Pons (tissue), 1 donor: Measurements from ENCODE around the gene NFIB.

ENCODE experiments used
- DNase-seq: peaks from one replicate; pipeline ENCODE4 v3.0.0-alpha.2; 2016; ENCODE audit warnings: low spot score

NFIB gene

DNA sequence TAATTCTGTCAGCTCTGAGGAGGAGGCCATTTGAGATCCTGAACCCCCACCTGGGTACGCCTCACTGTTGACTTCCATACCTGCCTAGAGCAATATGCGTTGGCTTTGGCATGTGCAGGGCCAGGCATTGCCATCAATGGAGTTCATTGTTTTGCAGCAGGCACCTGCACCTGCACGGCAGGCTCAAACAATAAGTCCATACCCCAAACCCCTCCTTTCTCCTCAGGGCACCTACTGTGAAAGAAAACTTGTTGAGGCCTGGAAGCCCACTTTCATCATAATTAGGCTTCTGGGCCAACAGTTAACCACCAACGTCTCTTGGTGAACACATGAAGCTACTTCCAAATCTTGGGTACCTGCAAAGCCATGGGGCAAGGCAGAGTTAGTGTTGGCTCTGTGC, 238.7 kb downstream of the NFIB start:
- DNase-seq, result no peak

DNA sequence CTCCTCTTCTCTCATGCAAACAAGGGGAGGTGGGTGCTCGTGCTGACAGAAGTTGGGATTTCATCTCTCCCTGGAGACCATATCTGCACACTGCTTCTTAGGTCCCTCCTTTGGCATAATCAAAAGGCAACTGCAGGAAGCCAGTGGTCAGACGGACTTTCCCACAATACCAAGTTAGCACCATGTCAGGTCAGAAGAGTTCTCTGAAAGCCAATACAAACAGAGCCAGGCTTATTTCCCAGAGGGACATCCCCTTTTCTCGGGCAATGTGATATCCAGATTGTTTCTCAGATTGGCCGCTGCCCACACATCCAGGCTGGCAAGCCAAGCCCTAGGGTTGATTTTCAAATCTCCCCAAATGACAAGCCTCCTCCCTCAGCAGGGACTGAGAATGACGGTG, 241.1 kb downstream of the NFIB start:
- no peak for DNase-seq

DNA sequence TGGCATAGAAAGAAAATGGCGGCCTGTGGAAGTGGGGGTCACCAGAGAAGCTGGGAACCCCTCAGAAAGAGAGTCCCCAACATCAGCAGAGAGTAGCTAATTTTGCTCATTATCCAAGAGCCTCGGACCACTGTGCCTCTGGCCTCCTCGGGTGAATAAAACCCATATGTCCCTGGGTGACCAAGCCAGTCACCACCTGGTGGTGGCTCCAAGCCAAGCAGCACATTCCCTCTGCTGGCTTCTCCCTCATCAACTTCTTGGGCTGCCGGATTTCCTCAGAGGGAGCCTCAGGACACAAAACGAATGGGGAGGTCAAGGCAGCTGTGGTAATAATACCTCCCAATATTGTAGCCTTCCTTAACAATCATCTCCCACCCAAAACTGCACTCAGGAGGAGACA, 242.5 kb downstream of the NFIB start:
- no peak for DNase-seq

DNA sequence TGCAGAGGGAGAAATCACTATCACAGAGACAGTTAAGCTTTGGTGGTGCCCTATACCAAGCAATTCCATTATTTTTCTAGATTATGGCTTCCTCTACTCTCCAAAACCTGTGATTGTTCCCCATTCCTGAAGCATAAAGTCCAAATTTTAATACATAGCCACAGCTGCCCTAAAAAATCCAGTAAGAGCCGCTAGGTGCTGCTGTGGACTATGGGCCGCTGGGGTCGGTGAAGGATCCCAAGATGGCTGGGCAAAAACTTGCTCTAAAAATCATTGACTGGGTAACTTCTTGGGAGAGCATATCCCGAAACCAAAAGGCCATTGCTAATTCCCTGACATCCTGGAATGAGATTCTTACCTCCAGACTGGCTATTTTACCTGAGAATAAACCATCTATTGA, 245.3 kb downstream of the NFIB start:
- DNase-seq, result no peak

DNA sequence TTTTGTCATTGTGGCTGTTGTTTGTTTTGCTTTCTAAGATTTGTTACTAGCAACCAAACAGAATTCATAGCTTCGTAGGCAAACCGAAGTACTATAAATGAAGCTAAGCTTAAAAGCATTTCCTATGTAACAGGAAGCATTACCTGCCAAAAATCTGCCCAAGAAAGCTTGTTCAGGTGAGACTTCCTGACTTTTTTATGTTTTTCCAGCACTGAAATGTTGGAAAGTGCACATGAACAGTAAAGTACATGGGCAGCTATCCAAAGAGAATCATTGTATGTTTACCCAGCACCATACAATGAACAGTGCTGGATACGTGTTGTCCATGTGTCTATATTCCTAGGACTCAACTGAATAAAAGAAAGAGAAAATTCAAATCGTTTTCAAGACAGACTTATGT, 247.1 kb downstream of the NFIB start:
- no peak for DNase-seq

DNA sequence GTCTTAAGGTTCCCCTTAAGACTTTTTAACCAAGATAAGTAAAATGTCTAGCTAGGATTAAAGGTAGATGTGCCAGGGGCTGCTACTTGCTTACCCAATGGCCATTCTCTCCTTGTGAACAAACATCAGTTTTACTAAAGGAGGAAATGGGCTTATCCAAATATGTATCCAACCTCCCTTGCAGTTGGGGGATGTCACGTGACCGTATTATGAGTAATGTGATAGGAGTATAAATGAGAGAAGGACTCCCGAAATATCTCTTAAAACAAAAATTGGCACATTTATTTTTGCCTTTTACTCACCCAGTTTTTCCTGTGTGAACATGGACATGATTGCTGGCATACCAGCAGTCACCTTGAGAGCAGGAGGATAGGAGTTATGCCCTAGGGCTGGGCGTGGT, 247.9 kb downstream of the NFIB start:
- DNase-seq, result no peak

DNA sequence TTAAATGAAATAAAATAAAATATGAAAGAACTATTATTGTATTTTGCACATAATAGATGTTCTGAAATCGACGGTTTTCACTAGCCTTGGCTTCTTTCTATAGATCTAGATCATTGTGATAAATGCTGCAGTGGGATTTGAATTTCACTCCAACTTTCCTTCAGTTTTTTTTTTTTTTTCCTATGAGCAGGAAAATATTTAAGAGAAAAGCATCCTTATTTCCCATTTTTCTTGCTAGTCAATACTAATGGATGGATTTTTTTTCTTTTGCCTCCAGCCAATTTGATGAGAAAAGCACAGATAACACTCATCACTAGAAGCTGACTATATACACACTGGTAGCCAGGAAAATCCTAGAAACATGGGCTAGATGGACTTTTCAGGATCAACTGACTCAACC, 249.0 kb downstream of the NFIB start:
- DNase-seq, result no peak

DNA sequence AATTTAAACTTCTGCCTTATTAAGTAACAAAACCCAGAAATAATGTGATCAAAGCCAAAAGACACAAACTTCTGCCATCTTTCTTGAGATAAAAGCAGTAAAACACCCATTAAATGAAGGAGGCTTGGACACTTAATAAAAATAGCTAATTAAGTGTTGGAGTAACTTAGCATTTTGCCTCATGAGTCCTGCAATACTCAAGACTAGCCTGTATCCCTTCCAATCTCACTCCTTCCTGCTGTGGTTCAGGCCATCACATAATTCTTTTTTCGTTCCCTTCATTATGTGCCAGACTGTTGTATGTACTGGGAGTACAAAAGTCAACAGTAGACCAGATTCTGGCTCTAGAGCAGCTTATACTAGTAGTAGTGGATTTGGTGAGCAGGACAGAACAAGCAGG, 250.2 kb downstream of the NFIB start:
- DNase-seq, result no peak

DNA sequence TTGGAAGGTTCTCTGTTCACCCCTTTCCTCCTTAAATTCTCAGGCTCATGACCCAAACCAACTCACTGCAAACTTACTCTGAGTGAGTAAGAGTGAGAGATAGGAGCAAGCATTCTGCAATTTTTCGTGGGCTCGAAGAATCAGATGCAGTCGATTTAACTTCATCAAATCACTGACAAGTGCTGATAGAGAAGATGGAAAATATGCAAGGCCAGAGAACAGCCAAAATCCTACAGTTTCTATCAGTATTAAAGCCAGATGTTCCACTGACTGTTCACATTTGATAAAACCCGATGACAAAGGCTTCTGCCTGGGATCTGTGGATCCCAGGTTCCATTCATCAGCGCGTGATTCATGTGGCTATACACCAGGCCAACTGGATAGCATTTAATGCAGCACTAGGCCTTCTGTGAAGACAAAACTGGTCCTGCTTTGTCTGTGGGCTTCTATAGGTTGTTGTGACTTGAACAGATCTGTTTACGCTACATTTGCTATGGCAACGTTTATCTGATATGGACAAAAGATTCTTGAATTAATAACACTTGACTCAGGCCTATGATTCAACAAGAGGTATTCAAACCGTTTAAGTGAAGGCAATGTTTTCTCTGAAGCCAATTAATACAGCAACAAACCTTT, 251.2 kb downstream of the NFIB start:
- no peak for DNase-seq

DNA sequence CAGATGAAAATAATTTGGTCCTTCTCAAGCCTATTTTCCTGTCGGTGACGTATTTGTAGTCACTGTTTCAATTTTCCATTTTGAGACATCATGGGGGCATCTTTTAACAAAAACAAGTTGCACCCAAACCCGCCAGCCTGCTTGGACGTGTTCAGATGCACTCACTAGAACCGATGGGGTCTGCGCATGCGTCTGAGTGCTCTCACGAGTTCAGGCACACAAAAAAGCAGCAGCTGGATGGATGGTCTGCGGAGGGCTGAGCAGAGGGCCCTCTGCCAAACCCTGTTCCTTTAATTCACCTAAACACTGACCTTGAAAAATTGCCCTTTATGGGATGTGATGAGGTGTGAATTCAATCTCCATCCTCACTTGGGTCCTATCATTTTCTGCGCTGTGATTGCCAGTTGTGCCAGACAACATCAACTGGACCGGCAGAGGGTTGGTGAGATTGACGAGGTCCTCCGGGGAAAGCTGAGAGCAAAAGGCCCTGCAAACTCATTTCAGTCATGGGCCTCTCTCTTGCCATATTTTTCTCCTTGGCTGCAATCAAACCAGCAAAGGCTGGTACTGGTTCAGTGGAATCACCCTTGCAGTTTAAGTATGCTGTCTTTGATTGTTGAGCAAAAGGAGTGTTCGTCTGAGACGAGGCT, 251.9 kb downstream of the NFIB start:
- DNase-seq, result no peak

DNA sequence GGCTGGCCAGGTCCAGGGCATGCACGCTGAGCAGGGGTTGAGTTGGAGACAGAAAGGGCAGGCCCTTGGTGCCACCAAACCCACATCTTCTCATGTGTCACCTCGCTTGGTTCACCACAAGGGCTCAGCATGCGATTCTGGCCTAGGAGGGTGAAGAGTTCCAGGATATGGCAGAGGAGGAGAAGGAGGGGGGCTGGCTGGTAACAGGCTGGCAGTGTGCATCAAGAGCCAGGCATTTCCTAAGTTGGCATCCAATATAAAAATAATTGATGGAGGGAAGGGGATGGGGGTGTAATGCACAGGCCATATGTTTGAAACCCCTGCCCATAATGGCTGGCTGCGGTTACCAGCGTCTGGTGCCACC, 255.6 kb downstream of the NFIB start:
- DNase-seq, result no peak

DNA sequence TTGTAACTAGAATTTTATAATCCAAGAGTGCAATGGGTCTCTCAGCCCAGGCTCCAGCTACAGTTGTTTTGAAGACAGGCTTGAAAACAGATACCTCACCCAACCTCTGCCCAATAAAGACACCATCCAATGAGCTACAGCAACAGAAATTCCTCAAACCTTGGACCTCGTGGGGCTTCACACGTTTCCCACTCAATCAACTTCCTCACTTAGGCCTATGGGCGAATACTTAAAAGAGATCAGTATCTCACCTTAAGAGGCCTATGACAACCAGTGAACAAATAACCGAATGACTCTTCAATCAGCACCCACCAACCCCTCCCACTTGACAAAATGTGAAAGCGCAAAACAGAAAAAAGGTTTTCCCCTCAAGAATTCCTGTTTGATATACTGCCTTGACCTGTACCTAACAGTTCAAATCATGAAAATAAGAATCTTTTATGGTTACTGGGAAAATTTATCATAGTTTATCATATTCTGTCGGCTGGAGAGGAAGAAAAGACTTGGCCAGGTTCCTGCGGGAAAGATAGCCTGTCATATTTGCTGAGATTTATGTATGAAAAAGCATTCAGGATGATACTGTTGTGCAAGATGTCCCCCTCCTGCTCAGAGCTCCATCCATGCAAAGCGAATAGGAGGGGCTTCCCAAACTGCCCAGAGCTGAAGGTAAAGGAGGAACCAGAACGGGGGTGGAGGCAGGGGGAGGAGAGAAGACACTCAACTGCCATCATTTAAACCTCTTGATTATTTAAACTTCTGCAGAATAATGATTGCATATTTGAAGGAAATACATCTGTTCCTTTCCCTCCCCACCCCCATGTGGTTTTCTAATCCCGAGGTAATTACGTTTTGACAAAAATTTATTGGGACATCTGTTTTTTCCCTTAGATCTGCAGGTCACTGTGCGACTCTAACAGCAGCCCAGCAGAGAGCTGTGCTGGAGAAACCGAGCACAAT, 256.3 kb downstream of the NFIB start:
- no peak for DNase-seq

DNA sequence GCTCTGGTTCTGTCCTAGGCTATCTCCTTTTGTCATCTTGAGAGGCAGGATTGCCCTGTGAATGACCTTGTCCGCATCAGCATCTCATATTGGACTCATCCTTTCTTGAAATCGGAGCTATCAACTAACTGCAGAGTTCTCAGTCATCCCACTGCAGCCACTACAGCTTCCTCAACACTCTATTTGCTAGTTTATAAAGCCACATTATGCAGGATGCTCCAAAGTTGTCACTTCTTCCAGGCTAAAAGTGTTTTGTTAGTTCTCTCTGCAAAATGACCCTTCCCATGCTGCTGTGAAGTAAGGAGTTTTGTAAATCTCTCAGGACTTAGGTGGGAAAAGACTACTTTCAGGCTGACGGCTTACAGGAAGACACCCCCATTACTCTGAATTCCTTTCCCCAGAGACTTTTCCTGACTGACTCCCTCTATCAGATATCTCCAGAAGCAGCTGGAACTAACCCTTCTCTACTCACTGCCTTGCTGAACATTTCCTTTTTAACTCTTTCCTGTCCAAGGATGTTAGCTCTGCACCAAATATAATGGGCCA, 257.6 kb downstream of the NFIB start:
- DNase-seq, result no peak

DNA sequence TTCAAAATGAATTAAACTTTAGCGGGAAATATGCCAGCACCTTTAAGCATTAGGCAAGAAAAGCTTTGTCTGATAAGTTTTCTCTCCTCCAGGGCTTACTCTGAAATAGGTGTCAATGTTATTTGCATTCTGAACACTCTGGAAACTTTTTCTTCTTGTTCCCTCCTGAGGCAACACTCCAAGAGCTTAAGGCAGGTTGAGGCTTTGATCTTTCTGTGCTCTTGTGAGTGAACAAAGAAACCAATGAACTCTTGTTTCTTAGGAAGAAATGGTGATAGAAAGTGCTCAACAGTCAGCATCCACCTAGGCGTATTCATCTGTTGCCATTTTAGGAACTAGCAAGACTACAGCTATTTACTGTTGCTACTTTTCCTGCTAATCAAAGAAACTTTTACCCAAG, 259.8 kb downstream of the NFIB start:
- DNase-seq, result no peak

DNA sequence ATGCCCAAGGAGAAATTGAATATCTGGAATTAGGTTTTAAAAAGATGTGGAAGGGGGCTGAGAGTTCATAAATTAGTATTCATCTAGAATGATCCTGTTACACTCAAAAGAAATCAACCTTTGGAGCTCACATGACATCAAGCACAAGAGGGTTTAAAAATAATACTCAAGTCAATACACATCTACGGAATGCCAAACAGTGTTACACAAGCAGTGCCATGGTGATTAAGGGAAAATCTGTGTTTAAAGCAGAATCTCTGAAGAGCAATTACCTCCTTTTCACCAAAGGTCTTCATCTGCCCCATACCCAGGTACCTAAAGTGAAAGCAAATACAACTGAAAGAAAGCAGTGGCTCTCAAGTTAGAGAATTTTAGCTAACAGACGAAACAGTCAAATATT, 261.6 kb downstream of the NFIB start:
- no peak for DNase-seq

DNA sequence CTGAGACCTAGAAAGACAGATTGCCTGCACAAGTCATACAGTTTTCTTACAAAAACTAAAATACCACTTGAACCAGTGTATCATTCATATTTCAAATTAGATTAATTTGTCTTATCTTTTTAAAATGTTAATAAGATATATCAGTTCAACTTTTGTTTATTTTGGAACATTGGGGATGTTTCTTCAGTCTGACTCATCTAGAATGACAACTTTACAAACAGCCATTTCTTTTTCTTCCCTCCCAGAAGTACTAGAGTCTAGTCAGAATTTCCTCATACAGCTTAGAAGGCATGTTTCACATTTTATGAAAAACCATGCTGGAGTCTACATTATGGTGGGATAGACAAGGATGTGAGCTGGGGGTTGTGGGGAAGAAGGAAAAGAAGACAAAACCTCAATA, 262.5 kb downstream of the NFIB start:
- no peak for DNase-seq

DNA sequence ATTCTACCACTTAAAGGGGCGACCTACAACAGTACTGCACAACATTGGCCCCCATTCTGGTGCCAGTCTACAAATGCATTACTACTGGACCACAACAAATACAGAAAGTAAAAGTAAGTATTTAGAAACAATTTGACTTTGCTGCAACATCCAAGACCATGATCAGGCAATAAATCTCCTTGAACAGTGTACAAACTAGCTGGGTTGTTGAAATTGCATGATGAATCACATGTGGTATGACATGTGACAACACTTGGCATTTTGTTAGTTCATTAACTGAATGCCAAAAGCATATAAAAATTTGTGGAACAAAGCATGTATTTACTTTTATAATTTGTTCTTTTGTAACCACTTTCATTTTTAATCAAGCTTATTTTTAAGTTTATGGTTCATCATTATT, 270.5 kb downstream of the NFIB start:
- DNase-seq, result no peak

DNA sequence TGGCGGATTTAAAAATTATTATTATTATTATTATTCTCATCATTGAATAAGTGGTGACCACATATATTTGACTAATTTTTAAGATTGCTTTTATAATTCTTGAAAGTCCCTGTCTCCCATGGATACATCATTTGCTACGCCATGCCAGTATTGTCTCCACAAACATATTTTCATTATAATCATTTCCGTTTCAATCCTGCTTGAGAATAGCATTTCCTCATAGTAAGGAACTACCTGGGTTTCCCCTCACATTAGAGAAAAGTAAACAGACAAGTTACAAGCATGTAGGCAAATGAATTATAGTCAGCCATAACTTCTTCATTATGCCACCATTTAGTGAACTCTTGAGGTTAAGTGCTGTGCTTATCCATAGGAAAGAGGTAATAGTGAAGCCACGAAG, 276.6 kb downstream of the NFIB start:
- DNase-seq, result no peak

DNA sequence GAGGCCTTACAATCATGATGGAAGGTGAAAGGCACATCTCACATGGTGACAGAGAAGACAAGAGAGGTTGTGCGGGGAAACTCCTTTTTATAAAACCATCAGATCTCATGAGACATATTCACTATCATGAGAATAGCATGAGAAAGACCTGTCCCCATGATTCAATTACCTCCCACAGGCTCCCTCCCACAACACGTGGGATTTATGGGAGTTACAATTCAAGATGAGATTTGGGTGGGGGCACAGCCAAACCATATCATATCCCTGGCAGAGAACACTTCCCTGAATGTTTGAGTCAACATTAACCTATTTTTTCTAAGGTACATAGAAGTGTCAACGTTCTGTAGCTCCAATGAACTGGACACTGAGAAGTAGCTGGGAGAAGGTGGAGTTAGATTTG, 280.9 kb downstream of the NFIB start:
- no peak for DNase-seq
